Measurements from ENCODE around the gene TET2.
A peak's percentile ranks its signal among the peaks of the same experiment; 100 is the strongest.

Gene TET2

DNA sequence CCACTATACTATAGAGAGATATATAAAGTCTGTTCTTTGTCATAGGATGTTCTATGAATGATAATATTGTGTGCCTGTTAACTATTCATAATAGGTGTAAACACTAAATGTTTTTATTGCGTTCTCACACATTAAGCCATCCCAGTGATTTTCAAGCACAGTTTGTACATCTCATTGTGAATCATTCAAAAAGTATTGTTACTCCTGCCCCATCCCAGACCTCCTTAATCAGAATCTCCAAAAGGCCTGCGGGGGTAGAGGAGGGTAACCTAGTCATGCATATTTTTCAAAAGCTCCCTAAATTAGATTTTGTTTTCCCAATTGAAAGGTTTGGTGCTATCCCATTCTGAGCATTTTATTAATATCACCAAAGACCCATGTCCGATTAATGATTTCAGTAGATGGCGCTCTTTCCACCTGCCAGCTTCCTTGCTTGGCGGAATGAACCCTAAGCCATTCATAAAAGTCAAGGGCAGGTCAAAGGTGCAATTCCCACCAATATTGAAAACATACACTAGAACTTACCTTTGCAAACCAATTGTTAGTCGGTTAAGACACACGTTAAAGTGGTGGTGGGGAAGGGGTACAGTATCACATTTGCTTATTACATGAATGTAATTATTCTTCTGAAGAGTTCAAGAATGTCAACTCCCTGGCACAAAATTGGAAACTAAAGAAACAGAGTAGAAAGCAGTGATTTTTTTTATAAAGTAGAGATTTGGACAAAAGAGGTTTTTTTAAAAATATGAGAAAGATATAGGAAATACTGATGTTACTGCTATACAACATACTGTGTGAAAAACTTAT is 5.8 kb upstream of the TET2 start:
- DNase-seq (ENCODE audit: low read depth, low spot score) = no peak

DNA sequence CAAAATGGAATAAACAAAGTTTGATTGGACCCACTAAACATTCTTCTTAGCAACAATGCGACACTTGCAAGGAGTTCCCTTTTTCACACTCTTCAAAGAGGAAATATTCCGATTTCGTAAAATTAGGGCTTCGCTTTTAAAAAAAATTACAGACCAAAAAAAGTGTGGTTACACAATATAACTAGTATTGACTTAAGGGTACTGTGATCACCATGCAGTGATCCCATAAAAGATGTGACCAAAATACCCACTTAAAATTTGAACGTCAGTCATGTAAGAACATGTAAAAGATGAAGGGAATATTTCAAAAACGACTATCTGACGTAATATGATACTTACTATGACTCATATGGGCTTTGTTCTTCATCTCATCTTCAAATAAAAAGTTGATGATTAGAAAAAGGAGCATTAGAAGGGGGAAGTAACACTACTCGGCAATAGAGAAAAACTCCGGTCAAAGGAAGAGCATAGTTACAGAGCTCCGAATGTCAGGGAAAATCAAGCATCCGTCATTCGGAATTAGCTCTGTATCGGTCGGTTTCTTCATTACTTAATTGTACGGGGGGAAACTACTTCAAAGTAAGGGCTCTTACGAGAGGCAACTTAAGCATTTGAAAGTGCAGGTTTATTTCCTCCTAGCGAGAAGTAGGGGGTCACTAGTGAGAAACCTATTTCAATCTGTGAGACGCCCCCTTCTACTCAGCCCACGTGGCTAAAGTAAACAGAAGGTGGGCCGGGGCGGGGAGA is 1.3 kb upstream of the TET2 start:
- no peak for DNase-seq (ENCODE audit: low read depth, low spot score)

GRCh38 chr4:105145903-105146275 is 787 bp upstream of the TET2 start:
- peak; percentile 53 for DNase-seq (ENCODE audit: low read depth, low spot score)

DNA sequence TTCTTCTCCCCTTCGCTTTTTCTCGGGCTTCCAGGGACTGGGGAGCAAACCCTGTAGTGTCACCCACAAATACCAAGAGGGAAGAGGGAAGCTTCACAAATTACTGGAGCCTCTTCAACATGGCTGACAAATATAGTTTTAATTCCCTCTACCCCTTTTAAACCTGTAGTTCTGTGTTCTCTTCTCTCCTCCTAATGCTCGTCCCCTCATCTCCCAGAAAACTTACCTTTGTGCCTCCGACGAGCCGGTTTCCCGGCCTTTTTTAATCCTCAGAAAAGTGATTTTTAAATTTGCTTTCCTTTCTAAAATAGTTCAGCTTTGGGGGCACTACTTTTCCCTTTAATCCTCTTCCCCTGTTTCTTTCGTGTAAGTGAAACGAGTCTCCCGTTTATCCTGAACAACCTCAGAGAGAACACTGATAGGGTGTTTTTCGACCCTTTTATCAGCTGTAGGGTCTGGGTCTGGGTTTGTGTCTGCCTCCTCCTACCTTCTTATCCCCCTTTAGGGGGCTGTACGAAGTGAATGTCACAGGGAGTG is 408 bp downstream of the TET2 start:
- DNase-seq (ENCODE audit: low read depth, low spot score) = no peak

DNA sequence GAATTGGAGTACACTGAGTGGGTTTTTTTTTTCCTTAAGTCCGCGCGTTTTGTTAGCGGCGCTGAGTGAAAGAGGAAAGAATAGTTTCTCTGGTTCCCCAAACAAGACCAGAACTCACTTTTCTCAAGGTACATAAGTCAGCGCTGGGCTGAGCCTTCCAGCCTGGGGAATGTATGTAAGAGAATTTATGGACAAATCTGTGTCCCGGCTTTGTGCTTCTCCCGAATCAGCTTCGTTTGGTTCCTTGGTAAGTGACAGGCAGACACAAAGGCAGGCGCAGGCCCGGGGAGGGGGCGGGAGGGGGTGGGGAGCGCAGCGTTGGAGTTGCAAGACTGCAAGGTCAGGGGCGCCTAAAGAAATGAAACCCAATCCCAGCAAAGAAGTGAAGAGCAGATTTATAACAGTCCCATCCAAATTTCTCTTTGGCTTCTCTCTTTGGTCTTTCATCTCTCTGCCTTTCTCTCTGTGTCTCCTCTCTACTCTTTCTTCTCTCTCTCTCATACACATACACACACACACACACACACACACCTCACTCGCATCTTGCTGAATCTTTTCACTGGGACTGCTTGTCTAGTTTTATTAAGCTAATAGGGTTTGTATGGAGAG is 981 bp downstream of the TET2 start:
- peak; percentile 46 for DNase-seq (ENCODE audit: low read depth, low spot score)

DNA sequence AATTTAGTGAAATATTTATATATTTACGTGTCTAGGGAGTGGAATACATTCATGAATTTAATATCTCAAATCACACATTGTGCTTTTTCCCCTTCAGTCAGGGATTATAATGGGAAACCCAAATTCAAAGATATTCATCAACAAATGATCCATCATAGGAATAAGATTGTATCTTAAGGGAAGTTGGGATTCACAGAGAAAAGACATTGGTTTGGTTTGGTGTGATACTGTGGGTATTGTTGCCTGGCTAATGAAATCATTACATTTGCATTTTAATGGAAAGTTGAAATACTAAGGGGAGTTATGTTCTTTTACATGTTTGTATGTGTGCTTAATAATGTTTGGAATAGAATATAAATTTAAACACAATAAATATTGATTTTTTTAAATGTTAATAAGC is 1.7 kb downstream of the TET2 start:
- DNase-seq (ENCODE audit: low read depth, low spot score) = no peak

GRCh38 chr4:105148776-105149175 is 2.1 kb downstream of the TET2 start:
- DNase-seq (ENCODE audit: low read depth, low spot score) = no peak

DNA sequence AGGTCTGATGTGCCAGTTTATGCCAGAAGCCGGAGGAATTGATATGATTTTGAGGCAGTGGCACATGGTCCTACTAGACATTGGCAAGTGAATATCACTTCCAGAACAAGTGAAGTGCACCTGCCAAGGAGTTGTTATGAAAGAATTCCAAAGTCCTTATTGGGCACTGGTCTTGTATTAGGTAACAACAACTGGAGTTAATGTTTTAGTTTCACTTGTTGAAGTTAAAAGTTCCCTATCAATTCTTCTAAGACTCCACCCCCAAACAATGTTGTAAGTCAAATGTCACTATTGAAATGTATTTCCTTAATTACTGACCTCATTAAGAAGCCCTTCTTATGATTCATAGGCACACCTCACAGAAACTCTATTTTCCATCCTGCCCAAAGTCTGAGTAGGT is 3.1 kb downstream of the TET2 start:
- no peak for DNase-seq (ENCODE audit: low read depth, low spot score)

DNA sequence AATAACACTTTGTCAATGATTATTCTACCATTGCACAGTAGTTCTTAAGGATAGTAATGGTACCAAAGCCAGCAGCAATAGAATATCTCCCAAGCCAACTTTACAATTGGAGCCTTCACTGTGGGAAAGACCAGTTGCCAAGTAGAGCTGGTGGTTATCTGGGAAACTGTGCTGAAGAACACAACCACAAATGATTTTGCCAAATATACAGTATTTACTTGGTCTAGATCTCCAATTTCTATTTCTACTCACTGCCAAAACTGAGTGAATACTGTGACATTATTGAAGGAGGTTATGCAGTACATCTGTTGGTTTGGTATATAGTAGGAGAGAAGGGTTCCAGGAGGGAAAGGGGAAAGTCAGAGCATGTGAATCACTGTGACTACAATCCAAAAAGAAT is 3.8 kb downstream of the TET2 start:
- DNase-seq (ENCODE audit: low read depth, low spot score) = no peak

DNA sequence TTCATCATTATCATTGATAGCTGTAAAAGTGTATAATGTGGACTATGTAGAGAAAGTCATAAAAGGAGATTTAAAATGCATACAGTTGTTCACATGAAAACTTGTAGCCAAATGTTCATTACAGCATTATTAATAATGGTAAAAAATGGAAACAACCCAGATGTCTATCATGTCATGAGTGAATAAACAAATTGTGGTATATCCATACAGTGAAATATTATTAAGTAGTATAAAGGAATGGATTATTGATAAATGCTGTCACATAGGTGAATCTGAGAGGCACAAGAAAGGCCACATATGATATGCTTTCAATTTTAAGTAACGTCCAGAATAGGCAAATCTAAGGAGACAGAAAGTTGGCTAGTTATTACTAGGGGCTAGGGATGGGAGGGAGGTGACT is 7.1 kb downstream of the TET2 start:
- DNase-seq (ENCODE audit: low read depth, low spot score) = no peak

DNA sequence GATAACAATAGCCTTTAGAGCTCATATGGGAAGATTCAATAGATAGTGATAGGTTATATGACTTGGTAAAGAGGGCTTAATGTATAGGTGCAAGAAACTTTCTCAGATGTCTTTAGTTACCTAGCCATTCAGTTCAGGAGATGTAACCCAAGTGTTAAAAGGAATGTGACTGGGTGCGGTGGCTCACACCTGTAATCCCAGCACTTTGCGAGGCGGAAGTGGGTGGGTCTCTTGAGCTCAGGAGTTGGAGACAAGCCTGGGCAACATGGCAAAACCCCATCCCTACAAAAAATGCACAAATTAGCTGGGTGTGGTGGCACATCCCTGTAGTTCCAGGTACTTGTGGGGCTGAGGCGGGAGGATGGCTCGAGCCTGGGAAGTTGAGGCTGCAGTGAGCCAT is 7.9 kb downstream of the TET2 start:
- no peak for DNase-seq (ENCODE audit: low read depth, low spot score)

- no peak for DNase-seq (ENCODE audit: low read depth, low spot score)
Measured at GRCh38 chr4:105155426-105155825, 8.8 kb downstream of the TET2 start.

DNA sequence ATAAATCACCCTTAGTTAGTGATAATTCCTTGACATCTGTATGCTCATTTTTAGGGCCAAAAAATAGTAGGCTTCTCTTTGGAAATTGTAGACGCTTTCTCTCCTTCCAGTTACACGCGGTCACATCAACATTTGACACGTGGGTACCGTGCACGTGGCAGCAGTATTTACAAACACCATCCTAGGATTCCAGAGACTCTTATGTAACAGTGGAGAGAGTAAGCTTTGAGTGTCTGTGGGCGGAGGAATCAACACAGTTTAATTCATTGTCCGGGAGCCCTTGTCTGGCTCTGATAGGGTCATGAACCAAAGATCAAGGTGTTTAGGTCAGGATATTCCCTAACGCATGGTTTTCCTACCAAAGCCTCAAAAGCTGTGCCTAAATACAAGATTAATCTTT is 12.2 kb downstream of the TET2 start:
- peak; percentile 66 for DNase-seq (ENCODE audit: low read depth, low spot score)

GRCh38 chr4:105162123-105162796 is 15.6 kb downstream of the TET2 start:
- DNase-seq (ENCODE audit: low read depth, low spot score) = peak; percentile 18

DNA sequence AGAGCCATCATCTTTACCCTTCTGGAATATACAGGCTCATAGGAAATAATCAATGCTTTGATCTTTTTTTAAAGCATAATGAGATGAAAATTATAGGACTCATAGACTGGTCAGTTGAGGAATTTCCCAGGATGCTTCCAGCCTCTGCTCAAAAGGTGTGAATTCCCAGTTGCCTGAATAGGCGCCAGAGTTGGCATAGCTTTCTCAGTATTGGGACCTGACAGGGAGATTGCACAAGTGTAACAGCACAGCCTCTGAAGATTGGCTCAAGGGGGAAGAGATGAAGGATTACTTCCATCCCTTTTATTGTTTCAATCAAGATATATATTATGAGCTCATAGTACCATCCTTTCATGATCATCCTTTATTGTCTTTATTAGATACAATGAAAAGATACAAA is 17.9 kb downstream of the TET2 start:
- DNase-seq (ENCODE audit: low read depth, low spot score) = no peak

- DNase-seq (ENCODE audit: low read depth, low spot score) = no peak
Measured at GRCh38 chr4:105166066-105166465, 19.4 kb downstream of the TET2 start.

DNA sequence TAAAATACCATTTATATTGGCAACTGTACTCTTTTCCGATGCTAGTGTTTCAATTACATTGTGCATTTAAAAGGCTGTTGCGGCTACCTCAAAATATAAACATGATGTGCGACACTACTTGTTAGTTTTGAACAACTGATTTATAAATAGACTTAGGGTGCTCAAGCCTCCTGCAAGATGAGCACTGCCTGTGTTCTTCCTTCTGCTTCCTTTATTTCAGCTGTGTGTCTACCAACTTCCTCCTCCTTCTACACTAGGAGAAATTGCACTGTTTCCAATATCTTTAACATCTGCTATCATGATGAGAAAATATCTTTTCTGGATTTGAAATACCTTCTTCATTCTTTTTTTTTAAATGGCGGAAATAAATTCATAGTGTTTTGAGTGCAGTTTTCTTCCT is 24.0 kb downstream of the TET2 start:
- DNase-seq (ENCODE audit: low read depth, low spot score) = no peak

GRCh38 chr4:105171912-105172311 is 25.2 kb downstream of the TET2 start:
- no peak for DNase-seq (ENCODE audit: low read depth, low spot score)

DNA sequence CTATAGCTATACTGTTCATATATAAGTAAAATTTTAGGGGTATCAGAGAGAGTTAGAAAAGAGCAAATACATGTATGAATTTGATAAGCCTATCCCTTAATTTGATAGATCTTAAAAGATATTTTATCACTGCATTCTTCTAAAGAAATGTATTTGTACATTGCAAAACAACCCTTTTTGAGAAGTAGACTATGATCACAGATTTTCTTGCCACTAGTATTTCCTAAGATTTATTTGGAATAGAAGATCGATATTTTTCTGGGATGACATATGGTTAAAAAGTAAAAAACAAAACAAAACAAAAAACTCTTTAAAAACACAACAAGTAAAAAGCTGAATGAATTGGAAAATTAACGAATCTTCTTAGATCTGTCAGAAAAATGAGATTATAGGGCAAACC is 27.4 kb downstream of the TET2 start:
- DNase-seq (ENCODE audit: low read depth, low spot score) = no peak

GRCh38 chr4:105179539-105180401 is 33.1 kb downstream of the TET2 start:
- DNase-seq (ENCODE audit: low read depth, low spot score) = no peak

DNA sequence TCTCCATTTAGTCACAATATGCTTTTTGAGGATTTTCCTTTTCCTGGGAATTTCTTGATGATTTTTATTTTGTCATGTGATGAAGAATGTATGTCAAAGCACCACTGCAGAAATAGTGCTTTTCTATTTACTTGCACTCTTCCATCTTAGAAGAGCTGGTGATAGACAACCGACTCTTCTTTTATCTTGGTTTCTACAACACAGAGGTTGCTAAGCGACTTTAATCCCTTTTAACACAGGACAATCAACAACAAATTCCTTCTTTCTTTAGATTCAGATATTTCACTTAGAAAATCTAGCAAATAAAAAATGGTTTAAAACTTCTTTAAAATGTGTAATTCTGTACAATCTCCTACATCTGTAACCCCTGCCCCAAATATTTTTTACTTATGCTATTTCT is 34.6 kb downstream of the TET2 start:
- no peak for DNase-seq (ENCODE audit: low read depth, low spot score)
